Testis (tissue), 2 donors: Measurements from ENCODE around the gene TRAK1.

ENCODE experiments used
- CTCF ChIP-seq, 3 experiments: fragments of 450-650 bp in 2 of 3; fragments of 200-600 bp in 1 of 3; sonication (generic) in 1 of 3; IDR thresholded peaks; one replicate each; pipeline ENCODE4 v1.5.1; 2016 to 2019; ENCODE audit warnings: antibody characterized with exemption in 3 of 3, mild to moderate bottlenecking in 2 of 3, moderate library complexity in 1 of 3
- POLR2A ChIP-seq: fragments of 450-650 bp; IDR thresholded peaks from one replicate; pipeline ENCODE4 v1.6.1; 2017; ENCODE audit warnings: antibody characterized with exemption, mild to moderate bottlenecking, moderate library complexity

- TF ChIP-seq CTCF (IDR thresholded peaks at IDR 0.05) (peak in 1 of 3 experiments; percentile 22), POLR2A (no peak)
Observed at GRCh38 chr3:42191443-42191747, 100.2 kb downstream of the TRAK1 start.
